ENCODE data around the gene OXLD1.

- TF ChIP-seq, protein P1, sequence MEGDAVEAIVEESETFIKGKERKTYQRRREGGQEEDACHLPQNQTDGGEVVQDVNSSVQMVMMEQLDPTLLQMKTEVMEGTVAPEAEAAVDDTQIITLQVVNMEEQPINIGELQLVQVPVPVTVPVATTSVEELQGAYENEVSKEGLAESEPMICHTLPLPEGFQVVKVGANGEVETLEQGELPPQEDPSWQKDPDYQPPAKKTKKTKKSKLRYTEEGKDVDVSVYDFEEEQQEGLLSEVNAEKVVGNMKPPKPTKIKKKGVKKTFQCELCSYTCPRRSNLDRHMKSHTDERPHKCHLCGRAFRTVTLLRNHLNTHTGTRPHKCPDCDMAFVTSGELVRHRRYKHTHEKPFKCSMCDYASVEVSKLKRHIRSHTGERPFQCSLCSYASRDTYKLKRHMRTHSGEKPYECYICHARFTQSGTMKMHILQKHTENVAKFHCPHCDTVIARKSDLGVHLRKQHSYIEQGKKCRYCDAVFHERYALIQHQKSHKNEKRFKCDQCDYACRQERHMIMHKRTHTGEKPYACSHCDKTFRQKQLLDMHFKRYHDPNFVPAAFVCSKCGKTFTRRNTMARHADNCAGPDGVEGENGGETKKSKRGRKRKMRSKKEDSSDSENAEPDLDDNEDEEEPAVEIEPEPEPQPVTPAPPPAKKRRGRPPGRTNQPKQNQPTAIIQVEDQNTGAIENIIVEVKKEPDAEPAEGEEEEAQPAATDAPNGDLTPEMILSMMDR (conservative IDR thresholded peaks at IDR 0.05; ENCODE audit: low read depth, low read length) = no peak
- no peak for TF ChIP-seq EZH2 (IDR thresholded peaks at IDR 0.05; ENCODE audit: low read length, unreplicated experiment)
- no peak for TF ChIP-seq EZH2phosphoT487 (IDR thresholded peaks at IDR 0.05; ENCODE audit: borderline replicate concordance, low read length)
Measured at GRCh38 chr17:81695211-81695610, 28.8 kb upstream of the OXLD1 start.

All from PC-3 (cell line).